C4-2B (cell line): ENCODE results near the gene CCDC110.

Experiments used
- CTCF ChIP-seq: fragments of 450-650 bp; conservative IDR thresholded peaks from 2 replicates; pipeline ENCODE4 v1.5.1; 2017; ENCODE audit warnings: mild to moderate bottlenecking
- ZFX ChIP-seq: fragments of 450-650 bp; IDR thresholded peaks from 2 replicates; pipeline ENCODE4 v1.6.1; 2017

DNA sequence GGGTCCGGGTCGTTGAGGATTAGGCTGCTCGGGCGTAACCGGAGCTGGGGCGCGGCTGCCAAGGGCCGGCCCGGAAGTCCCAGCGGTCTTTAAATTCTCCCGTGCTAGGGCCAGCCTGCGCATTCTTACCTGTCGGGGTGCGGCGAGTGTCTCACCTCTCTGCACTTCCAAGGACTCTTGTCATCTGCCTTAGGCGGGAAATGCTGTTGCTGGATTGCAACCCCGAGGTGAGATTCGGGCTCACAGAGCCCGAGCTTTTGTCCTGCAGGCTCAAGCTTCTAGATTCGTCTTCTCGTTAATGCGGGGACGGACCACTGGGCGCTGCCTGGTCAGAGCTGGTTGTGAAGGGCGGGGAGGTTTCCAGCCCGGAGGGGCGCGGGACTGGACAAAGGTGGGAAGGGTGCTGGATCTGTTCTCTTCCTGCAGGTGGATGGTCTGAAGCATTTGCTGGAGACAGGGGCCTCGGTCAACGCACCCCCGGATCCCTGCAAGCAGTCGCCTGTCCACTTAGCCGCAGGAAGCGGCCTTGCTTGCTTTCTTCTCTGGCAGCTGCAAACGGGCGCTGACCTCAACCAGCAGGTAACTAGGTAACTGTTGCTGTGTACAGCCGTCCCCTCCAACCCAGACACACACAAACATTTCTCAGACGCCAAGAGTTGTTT, 74.7 kb downstream of the CCDC110 start, which contains the start of gene ANKRD37:
- no peak for TF ChIP-seq CTCF
- TF ChIP-seq ZFX = no peak
